HEK293T (cell line): Measurements from ENCODE around the gene RASGRP2.

ENCODE experiments used
- BHLHE40 ChIP-seq: fragments of 450-650 bp; IDR thresholded peaks from 2 replicates; pipeline ENCODE4 v1.6.1; 2016; ENCODE audit warnings: mild to moderate bottlenecking, moderate library complexity, borderline replicate concordance
- CTBP1 ChIP-seq: fragments of 450-650 bp; IDR thresholded peaks from 2 replicates; pipeline ENCODE4 v1.6.1; 2016; ENCODE audit warnings: borderline replicate concordance
- FOXK2 ChIP-seq: fragments of 450-650 bp; IDR thresholded peaks from 2 replicates; pipeline ENCODE4 v1.6.1; 2016; ENCODE audit warnings: mild to moderate bottlenecking
- FOXM1 ChIP-seq: fragments of 450-650 bp; IDR thresholded peaks from 2 replicates; pipeline ENCODE4 v1.6.1; 2017; ENCODE audit warnings: mild to moderate bottlenecking, borderline replicate concordance
- NFRKB ChIP-seq: fragments of 450-650 bp; IDR thresholded peaks from 2 replicates; pipeline ENCODE4 v1.6.1; 2016; ENCODE audit warnings: mild to moderate bottlenecking, moderate library complexity
- PKNOX1 ChIP-seq: fragments of 450-650 bp; IDR thresholded peaks from 2 replicates; pipeline ENCODE4 v1.6.1; 2016
- SP1 ChIP-seq: fragments of 450-650 bp; IDR thresholded peaks from 2 replicates; pipeline ENCODE4 v1.6.1; 2017
- SUZ12 ChIP-seq: fragments of 450-650 bp; IDR thresholded peaks from 2 replicates; pipeline ENCODE4 v1.6.1; 2016; ENCODE audit warnings: mild to moderate bottlenecking
- TARDBP ChIP-seq: fragments of 450-650 bp; IDR thresholded peaks from 2 replicates; pipeline ENCODE4 v1.6.1; 2016

- TF ChIP-seq SP1, result no peak
- no peak for TF ChIP-seq BHLHE40
- no peak for TF ChIP-seq NFRKB
- no peak for TF ChIP-seq FOXK2
- no peak for TF ChIP-seq TARDBP
- TF ChIP-seq SUZ12, result no peak
- no peak for TF ChIP-seq CTBP1
- no peak for TF ChIP-seq PKNOX1
- 0 out of 2 replicates have a peak, but pooled peaks have one; percentile 44 for TF ChIP-seq FOXM1
Measured at GRCh38 chr11:64742889-64743590, 902 bp downstream of the RASGRP2 start.
